HAP-1 (cell line): ENCODE measurements around the gene GATA5.

Experiments used
- DNase-seq, 2 experiments: peaks; one replicate each; pipeline ENCODE4 v3.0.0-alpha.2; 2016 to 2020; ENCODE audit warnings: low spot score in 2 of 2
- H3K27me3 ChIP-seq: fragments of 250-450 bp; sonication (Bioruptor Pico); 2 replicates; pipeline ENCODE4 v1.5.1; 2020; ENCODE audit warnings: low read depth, mild to moderate bottlenecking, moderate library complexity
- H3K36me3 ChIP-seq: fragments of 250-450 bp; sonication (Bioruptor Pico); replicated peaks from 2 replicates; pipeline ENCODE4 v1.5.1; 2020; ENCODE audit warnings: mild to moderate bottlenecking
- H3K4me1 ChIP-seq: fragments of 250-450 bp; sonication (Bioruptor Pico); 2 replicates; pipeline ENCODE4 v1.5.1; 2020; ENCODE audit warnings: mild to moderate bottlenecking
- H3K4me3 ChIP-seq: fragments of 250-450 bp; sonication (Bioruptor Pico); 2 replicates; pipeline ENCODE4 v1.5.1; 2020; ENCODE audit warnings: mild to moderate bottlenecking, moderate library complexity
- H3K9me3 ChIP-seq: fragments of 250-450 bp; sonication (Bioruptor Pico); 2 replicates; pipeline ENCODE4 v1.5.1; 2020; ENCODE audit warnings: mild to moderate bottlenecking, moderate library complexity
- in situ Hi-C: fragments of 300-500 bp; cut with MboI; formaldehyde crosslinking; loops from 3 replicates; pipeline ENCODE4 v1.14.3; 2020; ENCODE audit warnings: low sequenced_read_pairs, inconsistent platforms, mixed read lengths

GATA5 gene

GRCh38 chr20:62455929-62456328, 19.9 kb downstream of the GATA5 start:
- DNase-seq = no peak
- Histone ChIP-seq H3K9me3 (no peaks in the 10 kb centered on the region), H3K4me3 (no peak overlapping the region), H3K36me3 (no peaks in the 10 kb centered on the region), H3K4me1 (no peaks in the 10 kb centered on the region), H3K27me3 (peaks cover 3% of the 10 kb centered on the region; the same call in 1 of the 2 replicates)
- in situ Hi-C loops = no loop called here

GRCh38 chr20:62454904-62455636, 20.7 kb downstream of the GATA5 start:
- Histone ChIP-seq H3K4me3 (no peak overlapping the region), H3K4me1 (no peaks in the 10 kb centered on the region), H3K27me3 (peaks cover 3% of the 10 kb centered on the region; the same call in 1 of the 2 replicates), H3K9me3 (no peaks in the 10 kb centered on the region), H3K36me3 (no peaks in the 10 kb centered on the region)
- in situ Hi-C loops = no loop called here
- DNase-seq = no peak

- H3K36me3 ChIP-seq = no peaks in the 10 kb centered on the region
- in situ Hi-C loops = no loop called here
- peaks cover 12% of the 10 kb centered on the region; the same call in 1 of the 2 replicates for H3K27me3 ChIP-seq
- DNase-seq = no peak
- no peaks in the 10 kb centered on the region for H3K9me3 ChIP-seq
- H3K4me3 ChIP-seq = no peak overlapping the region
- no peaks in the 10 kb centered on the region for H3K4me1 ChIP-seq
Measured at GRCh38 chr20:62453186-62453808, 22.5 kb downstream of the GATA5 start.

GRCh38 chr20:62452475-62453095, 23.2 kb downstream of the GATA5 start:
- in situ Hi-C loops = no loop called here
- H3K27me3 ChIP-seq = peaks cover 18% of the 10 kb centered on the region; the same call in 1 of the 2 replicates
- no peaks in the 10 kb centered on the region for H3K9me3 ChIP-seq
- no peak for DNase-seq
- H3K4me3 ChIP-seq = no peak overlapping the region
- H3K36me3 ChIP-seq = no peaks in the 10 kb centered on the region
- H3K4me1 ChIP-seq = no peaks in the 10 kb centered on the region

- in situ Hi-C loops = no loop called here
- peaks cover 18% of the 10 kb centered on the region; the same call in 1 of the 2 replicates for H3K27me3 ChIP-seq
Measured at GRCh38 chr20:62451970-62452369, 23.8 kb downstream of the GATA5 start.

GRCh38 chr20:62451156-62451767, 24.5 kb downstream of the GATA5 start:
- no peaks in the 10 kb centered on the region for H3K9me3 ChIP-seq
- no peaks in the 10 kb centered on the region for H3K4me1 ChIP-seq
- no peak overlapping the region for H3K4me3 ChIP-seq
- H3K27me3 ChIP-seq = peaks cover 18% of the 10 kb centered on the region; the same call in 1 of the 2 replicates
- in situ Hi-C loops = no loop called here
- DNase-seq = no peak
- no peaks in the 10 kb centered on the region for H3K36me3 ChIP-seq

More at GRCh38 chr20:62451970-62452369, 23.8 kb downstream of the GATA5 start:
- no peaks in the 10 kb centered on the region for H3K36me3 ChIP-seq
- DNase-seq = no peak
- no peaks in the 10 kb centered on the region for H3K4me1 ChIP-seq
- H3K9me3 ChIP-seq = no peaks in the 10 kb centered on the region
- no peak overlapping the region for H3K4me3 ChIP-seq

GRCh38 chr20:62449951-62450691, 25.7 kb downstream of the GATA5 start:
- H3K4me3 ChIP-seq = no peak overlapping the region
- in situ Hi-C loops = no loop called here
- peaks cover 20% of the 10 kb centered on the region; the same call in 1 of the 2 replicates for H3K27me3 ChIP-seq
- no peaks in the 10 kb centered on the region for H3K36me3 ChIP-seq
- DNase-seq = no peak
- H3K4me1 ChIP-seq = no peaks in the 10 kb centered on the region
- H3K9me3 ChIP-seq = no peaks in the 10 kb centered on the region

GRCh38 chr20:62448788-62449187, 27.0 kb downstream of the GATA5 start:
- no peaks in the 10 kb centered on the region for H3K9me3 ChIP-seq

GRCh38 chr20:62448038-62448437, 27.8 kb downstream of the GATA5 start:
- H3K4me1 ChIP-seq = no peaks in the 10 kb centered on the region
- H3K9me3 ChIP-seq = no peaks in the 10 kb centered on the region
- no peaks in the 10 kb centered on the region for H3K36me3 ChIP-seq
- peaks cover 36% of the 10 kb centered on the region for H3K27me3 ChIP-seq
- in situ Hi-C loops = no loop called here
- DNase-seq = no peak
- H3K4me3 ChIP-seq = no peak overlapping the region

More at GRCh38 chr20:62448788-62449187, 27.0 kb downstream of the GATA5 start:
- no peak for DNase-seq
- H3K4me3 ChIP-seq = no peak overlapping the region
- no peaks in the 10 kb centered on the region for H3K4me1 ChIP-seq
- H3K36me3 ChIP-seq = no peaks in the 10 kb centered on the region
- peaks cover 29% of the 10 kb centered on the region for H3K27me3 ChIP-seq
- in situ Hi-C loops = no loop called here

- H3K4me3 ChIP-seq = no peak overlapping the region
- H3K4me1 ChIP-seq = no peaks in the 10 kb centered on the region
- H3K36me3 ChIP-seq = no peaks in the 10 kb centered on the region
- H3K9me3 ChIP-seq = no peaks in the 10 kb centered on the region
- in situ Hi-C loops = no loop called here
- DNase-seq = no peak
- peaks cover 45% of the 10 kb centered on the region for H3K27me3 ChIP-seq
Measured at GRCh38 chr20:62446888-62447869, 28.6 kb downstream of the GATA5 start.

GRCh38 chr20:62446481-62446880, 29.3 kb downstream of the GATA5 start:
- H3K9me3 ChIP-seq = no peaks in the 10 kb centered on the region
- DNase-seq = no peak
- peaks cover 52% of the 10 kb centered on the region for H3K27me3 ChIP-seq
- no peaks in the 10 kb centered on the region for H3K36me3 ChIP-seq
- in situ Hi-C loops = no loop called here
- no peaks in the 10 kb centered on the region for H3K4me1 ChIP-seq
- H3K4me3 ChIP-seq = no peak overlapping the region

GRCh38 chr20:62445553-62446340, 30.0 kb downstream of the GATA5 start:
- no peaks in the 10 kb centered on the region for H3K4me1 ChIP-seq
- H3K36me3 ChIP-seq = no peaks in the 10 kb centered on the region
- peaks cover 59% of the 10 kb centered on the region for H3K27me3 ChIP-seq
- H3K4me3 ChIP-seq = no peak overlapping the region
- no peaks in the 10 kb centered on the region for H3K9me3 ChIP-seq
- in situ Hi-C loops = no loop called here
- no peak for DNase-seq
